Ammon's horn (tissue), 1 donor: ENCODE data around the gene AMOTL2.
A peak's percentile ranks its signal among the peaks of the same experiment; 100 is the strongest.

Source experiments
- DNase-seq: peaks from one replicate; pipeline ENCODE4 v3.0.0-alpha.2; 2016; ENCODE audit warnings: low spot score

AMOTL2 gene

DNA sequence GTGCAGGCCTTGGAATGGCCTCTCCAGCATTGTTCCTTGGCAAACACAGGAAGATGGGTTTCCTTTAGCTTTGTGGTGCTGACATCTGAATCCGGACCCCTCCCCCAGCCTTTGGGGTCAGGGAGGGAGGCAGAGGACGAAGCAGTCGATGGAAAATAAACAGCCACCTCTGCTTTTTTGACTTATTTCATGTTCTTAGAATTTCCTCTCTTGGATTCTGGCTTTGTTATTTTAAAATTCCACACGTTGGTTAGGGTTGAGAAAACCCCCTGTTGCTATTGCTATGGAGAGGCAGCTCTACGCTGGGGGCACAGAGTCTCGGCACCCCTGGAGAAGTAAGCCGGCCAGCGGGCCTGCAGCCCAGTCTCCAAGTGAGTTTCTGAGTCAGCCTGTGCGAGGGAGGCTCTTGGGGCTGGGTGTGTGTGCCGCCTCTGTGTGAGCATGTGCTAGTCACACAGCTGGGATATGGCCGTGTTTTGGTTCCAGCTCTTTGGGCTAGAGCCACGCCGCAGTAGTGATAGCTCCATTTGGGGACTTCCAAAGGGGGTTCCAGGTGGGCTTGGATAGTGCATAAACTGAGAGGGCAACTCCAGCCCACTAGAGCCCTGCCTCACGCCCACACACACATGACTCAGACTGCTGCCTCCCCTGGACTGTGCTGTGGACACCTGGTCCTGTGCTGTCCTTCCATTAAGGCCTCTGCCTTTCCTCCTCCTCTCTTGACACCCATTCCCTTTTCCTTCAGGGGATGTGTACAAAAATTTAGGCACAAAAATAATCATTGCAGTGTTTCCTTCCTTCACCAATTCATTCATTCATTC lies 58.8 kb downstream of the AMOTL2 start:
- DNase-seq, result peak; percentile 36

DNA sequence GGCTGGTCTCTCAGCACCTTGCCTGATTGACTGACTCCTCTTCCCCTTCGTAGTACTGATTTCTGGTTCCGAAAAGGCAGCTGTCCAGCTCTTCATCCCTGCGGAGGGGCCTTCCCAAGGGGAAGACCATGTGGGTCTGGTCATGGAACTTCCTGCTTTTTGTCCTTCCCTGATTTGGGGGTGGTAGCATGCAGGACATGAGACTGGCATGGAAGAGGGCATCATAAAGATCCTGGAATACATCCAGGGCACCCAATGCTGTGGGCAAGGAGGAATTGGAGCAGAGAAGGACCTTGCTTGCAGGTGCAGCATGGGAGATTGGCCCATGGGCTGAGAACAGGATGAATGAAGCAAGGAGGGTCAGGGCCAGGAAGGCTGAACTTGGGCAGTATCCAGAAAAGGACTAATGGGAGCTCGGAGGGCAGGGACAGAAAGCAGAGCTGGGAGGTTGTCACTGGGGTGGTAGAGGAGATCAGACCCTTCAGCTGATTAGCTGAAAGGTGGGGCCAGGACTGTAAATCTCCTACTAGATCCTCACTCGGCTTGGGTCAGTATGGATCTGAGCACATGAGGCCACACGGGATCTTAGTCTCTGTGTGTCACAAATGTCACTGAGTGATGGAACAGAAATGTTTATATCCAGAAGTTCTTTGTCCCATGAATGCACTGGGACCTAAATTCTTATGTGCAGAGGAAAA lies 59.5 kb downstream of the AMOTL2 start:
- DNase-seq, result no peak

DNA sequence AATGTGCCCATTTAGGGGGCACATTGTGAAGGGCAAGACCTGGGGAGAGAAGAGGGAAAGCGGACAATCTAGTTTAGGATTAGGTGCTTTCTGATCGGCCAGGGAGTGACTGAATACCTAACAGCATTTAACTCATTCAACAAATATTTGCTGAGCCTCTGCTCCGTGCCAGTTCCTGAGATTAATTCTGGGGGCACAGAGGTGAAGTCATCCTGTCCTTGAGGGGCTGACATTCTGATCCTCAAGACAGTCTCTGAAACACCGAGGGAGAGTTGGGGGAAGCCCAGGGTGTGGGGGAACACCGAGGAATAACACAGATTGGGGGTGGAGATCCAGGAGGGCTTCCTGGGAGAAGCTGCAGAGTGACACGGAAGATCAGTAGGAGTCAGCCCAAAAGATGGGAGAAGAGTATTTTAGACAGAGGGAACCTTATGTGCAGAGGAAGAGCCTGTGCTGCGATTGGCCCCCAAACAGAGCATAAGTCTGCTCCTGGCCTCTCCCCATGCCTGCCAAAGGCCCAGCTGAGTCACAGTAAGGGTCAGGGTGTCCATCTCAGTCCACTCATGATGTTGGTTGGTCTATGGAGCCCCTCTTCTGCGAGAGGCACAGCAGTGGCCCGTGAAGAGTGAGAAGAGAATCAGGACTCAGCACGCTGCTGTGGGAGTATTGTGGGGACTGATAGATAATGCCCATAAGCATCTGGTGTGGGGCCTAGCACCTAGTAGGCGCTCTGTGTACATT lies 60.2 kb downstream of the AMOTL2 start:
- DNase-seq, result no peak

DNA sequence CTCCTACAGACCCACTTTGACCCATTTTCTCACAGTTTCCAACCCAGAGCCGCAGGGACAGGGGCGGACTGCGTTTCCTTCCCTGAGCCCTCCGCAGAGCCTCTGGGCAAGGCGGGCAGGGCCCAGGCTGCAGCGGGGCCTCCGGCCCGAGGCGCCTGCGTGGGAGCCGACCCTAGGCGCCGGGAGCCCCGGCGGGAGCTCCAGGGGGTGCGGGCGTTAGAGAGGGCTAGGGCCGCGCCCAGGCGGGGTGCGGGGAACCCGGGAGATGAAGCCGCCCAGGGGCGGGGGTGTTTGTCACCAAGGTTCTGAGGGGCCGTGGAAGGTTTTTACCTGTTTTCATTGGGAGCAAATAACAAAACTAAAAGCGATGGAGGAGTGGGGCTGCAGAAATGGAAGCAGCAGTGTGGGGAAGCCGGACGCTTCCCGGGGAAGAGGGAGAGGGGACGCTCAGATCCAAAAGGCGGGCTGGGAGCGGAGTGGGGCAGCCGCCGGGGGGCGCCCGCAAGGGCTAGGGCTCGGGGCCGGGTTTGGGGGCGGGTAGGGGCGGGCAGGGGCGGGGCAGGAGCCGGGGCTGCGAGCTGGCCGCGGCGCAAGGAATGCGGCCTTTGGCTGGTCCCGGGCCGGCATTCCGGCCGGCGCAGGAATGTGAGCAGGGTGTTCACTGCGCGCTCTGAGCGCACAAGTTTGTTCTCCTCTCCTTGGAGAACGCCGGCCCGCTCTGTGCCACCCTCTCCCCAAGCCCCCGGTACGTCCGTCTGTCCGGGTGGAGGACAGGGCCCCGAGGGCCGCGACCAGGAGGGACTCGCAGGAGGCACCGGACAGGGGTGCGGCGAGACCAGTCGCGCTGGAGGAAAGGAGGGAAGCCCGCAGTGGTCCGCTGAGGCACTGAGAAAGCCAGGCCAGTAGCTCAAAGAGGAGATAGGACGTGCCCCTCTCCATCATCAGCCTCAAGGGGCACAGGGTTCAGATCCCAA lies 61.1 kb downstream of the AMOTL2 start:
- DNase-seq, result peak; percentile 43

DNA sequence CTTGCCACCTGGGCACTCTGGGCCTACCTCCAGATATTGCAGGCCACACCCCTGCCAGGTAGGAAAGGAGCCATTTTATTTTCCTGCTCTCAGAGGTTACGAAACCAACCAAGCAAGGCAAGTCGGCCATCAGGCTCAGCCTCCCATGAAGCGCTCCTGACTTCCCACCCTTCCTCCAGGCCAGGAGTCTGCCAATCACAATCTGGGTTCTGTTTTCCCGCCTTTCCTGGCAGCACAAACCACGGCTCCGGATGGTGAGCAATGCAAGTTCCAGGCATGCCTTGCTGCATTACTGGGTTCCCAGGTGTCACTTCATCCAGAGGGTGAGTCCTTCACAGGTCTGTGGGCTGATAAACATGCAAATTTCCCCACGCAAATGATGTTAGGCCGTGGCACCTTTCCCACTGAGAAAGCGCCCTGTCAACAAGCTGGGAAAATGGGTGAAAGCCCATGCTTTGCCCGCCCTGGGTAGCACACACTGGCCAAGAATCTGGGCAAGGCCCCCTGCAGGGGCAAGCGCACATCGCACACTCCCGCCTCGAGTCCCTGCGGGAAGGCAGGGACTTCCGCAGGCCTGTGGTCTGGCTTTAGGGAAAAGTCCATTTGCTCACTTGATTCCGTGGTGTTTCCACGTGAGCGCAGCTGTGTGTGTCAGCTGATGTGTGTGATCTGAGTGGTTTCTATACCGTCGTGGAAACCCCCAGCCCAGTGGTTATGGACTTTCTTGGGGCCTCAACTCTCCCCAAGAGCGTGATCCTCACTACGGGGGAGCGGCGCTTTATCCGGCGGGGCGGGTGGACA lies 62.0 kb downstream of the AMOTL2 start:
- no peak for DNase-seq

DNA sequence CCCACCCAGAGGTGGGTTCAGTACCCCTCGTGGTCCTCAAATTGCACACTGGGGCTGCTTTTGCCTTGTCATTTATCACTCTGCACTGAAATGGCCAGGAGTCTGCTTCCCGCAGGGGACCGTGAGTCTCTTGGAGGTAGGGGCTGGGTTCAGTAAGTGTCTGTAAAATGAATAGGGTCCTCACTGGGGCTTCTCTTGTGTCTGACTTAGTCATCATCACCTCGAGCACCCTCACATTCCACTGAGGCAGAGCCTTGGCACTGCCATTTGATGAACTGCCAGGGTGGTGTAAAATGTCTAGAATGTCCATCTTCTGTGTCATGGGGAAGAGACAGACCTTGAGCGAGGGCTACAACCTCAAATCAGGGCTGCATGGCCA lies 62.6 kb downstream of the AMOTL2 start:
- no peak for DNase-seq

DNA sequence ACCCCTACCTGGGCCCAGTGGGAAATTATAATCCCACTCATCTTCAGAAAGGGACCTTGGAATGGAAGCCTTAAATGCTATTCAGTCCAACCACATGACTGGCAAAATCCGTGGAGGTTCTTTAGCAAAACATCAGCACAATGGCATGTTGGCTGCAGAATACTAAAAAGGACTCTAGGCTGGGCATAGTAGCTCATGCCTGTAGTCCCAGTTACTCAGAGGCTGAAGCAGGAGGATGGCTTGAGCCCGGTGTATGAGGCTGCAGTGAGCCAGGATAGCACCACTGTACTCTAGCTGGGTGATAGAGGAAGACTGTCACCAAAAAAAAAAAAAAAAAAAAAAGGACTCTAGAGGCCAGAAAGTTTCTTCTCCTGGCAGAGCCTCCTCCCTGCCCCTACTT lies 63.0 kb downstream of the AMOTL2 start:
- no peak for DNase-seq

DNA sequence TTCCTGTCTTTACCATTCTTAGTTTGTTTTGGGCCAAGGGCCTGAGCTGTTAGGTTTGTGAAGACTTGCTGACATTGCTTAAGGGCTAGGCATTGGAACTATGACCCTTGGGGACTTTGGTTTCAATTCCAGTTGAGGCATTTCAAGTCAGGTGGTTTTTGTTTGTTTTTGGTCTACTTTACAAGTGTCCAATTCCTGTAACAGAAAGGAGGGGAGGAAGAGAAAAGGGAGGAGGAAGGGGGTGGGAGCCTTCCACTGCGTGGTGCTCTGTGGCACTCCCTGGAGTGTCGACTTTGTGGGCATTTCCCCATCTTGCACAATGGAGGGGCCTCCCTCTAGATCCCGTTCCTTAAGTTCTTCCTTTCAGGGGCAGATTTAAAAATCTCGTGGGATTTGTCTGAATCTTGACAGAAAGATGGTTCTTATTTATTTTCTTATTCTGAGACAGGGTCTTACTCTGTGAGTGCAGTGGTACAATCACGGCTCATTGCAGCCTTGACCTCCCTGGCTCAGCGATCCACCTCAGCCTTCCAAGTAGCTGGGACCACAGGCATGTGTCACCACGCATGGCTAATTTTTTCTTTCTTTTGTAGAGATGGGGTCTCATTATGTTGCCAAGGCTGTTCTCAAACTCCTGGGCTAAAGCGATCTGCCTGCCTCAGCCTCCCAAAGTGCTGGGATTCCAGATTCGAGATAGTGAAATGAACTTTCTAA lies 64.1 kb downstream of the AMOTL2 start:
- no peak for DNase-seq

DNA sequence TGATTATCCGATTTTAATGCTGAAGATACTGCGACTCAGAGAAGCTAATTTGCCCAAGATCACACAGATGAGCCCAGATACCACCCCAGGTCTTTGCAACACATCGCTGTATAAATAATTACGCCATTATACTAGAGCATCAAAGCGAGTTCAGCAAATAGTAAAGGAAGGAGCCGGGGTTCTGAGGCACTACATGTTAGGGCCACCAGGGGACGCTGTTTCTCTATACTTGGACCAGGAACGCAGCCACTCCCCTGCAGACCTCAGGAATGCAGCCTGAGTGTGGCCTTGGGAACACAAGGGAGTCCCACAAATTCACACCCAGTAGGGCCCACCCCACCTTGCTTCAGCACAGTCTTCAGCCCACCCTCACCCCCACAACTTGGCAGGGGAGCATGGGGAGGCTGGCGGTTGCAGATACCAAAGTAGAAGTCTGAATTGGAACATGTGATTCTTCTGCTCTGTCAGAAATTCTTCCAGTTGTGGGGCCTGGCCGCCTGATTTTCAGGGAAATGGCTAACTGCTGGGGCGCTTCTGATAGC lies 65.8 kb downstream of the AMOTL2 start:
- DNase-seq, result peak; percentile 91

DNA sequence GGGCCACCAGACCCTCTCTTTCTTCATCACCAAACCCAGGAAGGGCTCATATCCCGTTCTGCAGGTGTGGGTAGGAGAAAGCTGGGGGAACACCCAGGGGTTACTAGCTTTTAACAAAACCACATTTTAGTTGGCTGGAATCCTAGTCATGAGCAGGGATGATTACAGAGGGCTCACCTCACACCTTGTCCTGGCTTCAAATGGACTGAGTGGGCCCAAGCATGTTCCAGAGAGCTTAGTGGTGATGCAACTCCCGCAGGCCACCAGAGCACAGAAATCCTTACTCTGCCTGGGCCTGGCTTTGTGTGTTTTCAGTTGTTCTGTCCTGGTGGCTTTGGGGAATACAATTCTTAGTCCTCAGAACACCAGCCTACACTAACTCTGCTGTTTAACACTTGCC lies 66.8 kb downstream of the AMOTL2 start:
- DNase-seq, result no peak

DNA sequence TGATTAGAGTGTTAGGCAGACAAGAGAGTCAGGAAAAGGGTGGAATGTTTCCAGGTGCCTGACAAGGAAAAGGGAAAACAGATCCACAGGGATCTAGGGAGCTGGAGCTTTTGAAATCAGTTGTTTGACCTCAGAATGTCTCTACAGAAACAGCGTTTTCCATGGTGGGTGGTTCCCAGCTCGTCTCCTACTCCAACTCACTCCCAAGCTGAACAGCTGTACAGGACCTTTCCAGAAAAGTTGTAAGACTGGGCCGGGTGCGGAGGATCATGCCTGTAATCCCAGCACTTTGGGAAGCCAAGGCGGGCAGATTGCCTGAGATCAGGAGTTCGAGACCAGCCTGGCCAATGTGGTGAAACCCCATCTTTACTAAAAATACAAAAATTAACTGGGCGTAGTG lies 67.9 kb downstream of the AMOTL2 start:
- no peak for DNase-seq
